Stimulated activated CD4-positive, alpha-beta T cell treated with anti-CD3 and anti-CD28 coated beads, Interleukin-4, amount 100 ng/mL, for 48 hours (primary cell): Measurements from ENCODE around the gene PERCC1.

ENCODE experiments used
- DNase-seq, 2 donors: peaks; one replicate each; pipeline ENCODE4 v3.0.0-alpha.2; 2020; ENCODE audit warnings: low read depth in 2 of 2

The PERCC1 gene

DNA sequence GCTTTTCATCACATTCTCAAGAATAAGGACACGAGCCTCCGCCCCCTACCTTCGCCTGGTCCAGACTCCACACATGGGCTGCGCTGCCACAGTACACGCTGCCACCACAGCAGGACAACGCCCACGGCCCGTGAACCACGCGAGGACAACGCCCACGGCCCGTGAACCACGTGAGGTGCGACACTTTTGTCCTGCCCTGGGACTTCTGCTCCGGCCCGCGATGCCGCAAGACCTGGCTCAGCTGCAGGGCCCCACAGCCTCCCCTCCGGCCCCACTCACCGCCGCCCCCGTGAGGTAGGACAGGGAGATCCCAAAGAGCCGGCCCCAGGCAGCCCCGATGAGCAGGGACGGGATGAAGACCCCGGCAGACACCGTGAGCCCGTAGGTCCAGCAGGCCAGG is 19.3 kb downstream of the PERCC1 start:
- DNase-seq, result no peak

DNA sequence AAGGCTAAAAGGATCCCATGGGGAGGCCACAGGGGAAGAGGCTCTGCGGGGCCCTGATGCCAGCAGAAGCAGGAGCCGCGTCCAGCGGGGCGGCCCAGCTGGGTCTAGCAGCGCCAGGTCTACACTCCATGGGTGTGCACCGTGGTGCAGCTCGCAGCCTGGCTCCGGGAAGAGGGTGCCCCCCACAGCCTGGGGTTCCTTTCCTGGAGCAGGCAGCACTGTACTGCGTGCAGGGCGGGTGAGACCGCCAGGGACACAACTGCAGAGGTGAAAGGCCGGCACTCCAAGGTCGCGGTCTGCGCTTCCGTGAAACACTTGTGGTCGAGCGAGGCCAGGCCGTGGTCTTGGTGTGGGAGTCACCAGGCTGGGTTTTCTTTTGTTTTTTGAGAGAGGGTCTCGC is 20.0 kb downstream of the PERCC1 start:
- no peak for DNase-seq

DNA sequence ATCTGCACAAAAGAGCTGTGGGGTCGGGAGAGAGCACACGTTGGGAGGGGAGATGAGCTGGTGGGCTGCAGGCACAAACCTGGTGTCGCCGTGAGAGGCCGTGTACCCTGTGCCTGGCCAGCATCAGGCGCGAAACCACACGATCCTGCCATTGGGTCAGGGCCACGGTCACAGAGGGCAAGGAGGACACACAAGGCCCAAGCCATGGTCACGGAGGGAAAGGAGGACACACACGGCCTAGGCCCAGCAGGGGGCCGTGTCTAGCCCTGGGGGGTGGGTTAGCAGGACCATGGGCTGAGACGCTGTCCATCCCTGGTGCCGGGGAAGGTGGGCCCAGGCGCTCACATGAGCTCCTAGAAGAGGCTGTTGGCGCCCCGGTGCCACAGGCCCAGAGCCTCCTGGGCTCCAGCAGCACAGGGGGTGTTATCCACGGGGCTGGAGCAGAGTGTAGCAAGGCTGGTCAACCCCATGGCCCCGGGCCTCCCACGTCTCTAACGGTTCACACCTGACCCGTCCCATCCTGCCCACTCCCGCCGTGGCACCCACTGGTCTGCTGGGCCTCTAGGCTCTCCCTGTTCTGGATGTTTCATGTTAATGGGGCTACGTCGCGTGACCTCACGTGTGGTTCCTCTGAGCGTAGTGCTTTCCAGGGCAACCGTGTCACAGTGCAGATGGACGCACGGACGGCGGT is 21.0 kb downstream of the PERCC1 start:
- DNase-seq, result no peak

DNA sequence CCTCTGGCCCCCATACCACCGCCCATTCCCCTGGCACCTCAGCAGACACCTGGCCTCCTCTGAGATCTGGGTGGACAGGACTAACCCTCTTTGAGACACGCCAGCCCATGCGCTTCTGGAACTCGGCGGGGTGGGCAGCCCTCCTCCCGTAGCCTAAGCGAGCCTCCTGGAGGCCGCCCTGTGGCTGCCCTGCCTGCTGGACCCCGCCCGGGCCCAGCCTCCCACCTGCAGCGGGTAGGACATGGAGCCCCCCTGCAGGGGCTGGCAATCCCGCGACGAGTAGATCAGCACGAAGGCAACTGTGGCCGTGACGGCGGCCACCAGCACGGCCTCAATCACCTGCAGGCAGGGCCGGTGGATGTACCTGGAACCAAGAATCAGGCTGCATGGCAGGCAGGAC is 21.7 kb downstream of the PERCC1 start:
- DNase-seq, result no peak

DNA sequence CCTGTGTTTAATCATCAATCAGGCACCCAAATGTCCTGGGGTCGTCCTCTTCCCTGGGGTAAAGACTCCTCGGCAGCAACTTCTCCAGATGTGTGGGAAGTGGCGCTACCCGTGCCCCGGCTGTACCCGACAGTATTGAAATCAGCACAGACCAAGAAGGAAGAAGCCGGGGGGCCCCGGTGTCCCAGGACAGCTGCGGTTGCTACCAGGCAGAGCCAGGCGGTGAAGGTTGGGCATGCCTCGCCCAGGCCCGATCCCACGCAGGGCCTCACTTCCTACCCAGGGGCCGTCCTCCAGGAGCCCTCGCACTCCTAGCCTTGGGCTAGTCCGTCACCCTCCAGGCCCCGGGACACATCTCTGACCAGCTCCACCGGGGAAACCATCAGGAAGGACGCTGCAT is 22.4 kb downstream of the PERCC1 start:
- DNase-seq, result no peak

DNA sequence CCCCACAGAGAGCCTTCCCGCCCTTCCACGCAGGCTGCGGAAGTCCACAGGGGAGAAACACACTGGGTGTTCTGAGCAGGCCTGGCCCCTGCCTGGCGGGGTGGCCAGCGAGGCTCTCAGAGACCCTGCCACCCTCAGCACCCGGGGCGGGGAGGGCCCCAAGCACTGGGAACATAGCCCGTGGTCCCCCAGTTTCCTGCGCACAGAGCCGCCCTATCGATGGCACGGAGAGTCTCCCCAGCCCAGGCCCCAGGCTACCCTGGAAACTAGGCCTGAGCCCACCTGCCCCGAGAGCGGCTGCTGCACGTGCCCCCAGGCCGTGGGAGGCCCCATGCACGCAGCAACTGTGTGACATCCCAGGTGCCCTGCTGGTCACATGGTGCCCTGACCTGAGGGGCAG is 23.7 kb downstream of the PERCC1 start:
- no peak for DNase-seq

DNA sequence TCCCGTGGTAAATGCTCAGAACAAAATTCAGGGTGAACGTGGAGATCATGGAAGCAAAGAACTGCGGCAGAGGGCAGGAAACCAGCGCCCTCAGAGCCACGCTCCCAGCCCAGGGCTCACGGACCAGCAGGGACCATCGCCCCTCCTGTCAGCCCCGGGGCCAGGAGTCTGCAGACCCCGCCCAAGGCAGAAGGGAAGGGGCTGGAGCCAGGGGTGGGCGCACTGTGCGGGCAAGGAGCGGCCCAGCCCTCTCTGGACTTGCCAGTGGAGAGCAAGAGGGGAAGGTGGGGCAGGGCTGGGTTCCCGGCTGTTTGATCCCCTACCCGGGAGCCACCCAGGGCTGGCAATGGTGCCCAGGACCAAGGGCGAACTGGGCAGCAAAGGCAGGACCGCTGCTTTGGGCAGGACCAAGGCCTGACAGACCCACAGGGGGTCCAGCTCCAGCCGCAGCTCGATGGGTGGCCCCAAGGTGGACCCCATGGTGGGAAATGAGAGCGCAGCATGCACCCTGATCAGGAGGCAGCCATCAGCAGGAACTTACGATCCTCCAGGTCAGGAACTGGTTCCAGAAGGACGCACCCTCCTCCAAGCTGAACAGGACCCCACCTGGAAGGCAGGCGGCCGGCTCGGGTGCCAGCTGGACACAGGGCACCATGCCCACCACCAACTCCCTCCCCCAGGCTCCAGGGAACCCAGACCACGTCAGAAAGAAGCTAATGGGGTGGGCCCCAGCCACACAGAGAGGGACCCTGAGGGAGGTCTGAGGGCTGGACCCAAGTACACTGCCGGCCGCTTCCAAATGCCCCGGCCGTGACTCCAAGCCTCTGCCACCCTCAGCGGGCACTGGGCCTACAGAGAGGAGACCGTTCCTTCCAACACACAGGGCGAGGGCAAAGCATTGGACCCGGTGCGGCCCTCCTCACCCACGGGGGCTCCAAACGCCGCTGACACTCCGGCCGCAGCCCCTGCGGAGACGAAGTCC is 24.6 kb downstream of the PERCC1 start:
- DNase-seq, result no peak

DNA sequence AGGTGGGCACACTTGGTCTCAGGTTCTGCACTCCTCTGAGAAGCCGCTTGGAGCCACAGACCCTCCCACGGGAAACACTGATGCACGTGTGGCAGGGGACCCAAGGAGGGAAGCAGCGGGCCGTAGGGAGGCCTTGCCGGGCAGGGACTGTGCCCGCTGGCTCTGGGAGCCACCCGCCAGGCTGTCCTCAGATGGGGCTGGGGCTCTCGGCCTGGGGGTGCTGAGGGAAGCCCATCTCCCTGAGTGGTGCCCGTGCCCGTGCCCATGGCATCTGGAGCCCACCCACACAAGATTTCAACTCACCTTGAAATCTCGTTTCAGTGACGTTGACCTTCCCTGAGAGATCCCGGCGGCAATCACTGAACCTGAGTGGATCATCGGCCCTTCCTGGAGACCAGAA is 26.1 kb downstream of the PERCC1 start:
- no peak for DNase-seq

DNA sequence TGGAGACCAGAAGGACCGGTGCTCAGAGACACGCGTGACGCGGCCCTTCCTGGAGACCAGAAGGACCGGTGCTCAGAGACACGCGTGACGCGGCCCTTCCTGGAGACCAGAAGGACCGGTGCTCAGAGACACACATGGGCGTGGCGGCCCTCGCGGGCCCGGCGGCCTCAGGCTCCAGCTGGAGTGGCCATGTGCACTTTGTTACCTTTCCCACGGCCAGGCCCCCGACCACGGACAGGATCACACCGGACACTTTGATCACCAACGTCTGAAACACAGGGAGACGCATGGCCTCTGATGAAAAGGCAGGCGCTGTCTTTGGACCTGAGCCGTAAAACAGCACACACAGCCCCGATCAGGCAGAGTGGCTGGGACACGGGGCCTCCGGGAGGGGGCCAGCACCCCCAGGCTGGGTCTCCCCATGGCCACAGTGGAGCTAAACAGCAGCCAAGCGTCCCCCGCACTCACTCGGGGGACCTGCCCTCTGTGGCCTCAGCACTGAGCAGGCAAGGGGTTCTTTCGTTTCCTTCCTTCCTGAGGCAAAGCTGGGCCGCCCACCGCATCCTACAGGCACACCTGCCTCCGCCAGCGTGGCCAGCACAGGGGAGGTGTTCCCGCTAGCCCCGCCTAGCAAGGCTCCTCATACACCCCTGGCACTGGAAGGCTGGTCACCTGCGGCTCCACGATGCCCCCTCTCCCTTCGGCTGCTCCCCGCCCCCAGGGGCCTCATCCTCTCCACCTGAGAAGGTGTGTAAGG is 26.8 kb downstream of the PERCC1 start:
- DNase-seq, result no peak

DNA sequence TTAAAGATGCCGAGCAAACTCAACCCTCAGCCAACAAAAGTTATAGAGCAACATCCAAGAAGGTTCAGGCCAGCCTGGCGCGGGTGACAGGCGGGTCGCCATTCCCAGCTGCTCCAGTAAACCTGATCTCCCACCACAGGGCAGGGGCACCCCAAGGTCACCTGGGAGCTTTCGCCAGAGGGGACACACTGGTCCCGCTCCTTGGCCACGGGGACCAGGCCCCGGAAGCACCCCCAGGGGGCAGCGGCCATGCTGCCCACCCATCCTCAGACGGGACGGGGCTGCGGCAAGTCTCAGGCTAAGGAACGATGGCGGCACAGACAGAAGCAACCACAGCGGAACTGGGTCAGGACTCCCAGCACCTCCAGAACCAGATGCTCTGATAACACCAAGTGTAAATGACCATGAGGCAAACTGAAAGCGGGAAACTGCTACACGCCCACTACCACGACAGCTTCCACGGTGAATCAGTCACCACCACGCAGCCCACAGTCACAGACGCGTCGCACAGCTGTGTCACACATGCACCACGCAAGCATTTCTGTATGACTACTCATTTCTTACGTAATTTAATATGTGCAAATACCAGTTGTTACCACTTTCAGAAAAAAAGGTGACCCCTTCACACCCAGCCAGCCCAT is 27.6 kb downstream of the PERCC1 start:
- DNase-seq, result peak in 1 of 2 donors; percentile 35

DNA sequence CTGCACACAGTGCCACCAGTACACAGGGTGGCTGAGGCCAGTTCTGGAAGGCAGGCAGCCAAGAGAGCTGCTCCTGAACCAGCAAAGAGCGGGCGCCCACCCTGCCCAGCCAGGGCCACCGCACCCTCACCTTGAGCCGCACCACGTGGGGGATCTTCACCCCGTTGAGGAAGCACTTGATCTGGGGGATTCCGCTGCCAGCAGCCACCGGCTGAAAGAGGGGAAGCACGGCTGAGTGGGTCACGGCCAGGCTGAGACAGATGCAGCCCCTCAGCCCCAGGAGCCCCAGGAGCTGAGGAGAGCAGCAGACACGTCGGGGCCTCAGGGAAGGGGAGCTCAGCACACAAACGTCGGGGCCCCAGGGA is 28.1 kb downstream of the PERCC1 start:
- DNase-seq, result no peak

DNA sequence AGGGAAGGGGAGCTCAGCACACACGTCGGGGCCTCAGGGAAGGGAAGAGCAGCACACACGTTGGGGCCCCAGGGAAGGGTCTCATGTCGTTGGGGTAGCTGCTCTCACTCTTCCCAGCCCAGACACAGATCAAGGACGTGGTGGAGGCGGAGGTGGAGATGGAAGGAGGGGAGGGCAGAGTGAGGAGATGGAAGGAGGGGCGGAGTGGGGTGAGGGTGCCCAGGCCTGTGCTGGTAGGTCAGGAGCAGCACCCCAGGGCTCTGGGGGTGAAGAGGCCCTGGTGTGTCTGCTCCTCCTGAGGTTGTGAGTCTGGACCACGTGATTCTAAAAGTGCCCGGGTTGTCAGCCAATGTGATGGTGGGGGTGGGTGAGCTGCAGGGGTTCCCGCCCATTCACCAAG is 29.1 kb downstream of the PERCC1 start:
- no peak for DNase-seq

DNA sequence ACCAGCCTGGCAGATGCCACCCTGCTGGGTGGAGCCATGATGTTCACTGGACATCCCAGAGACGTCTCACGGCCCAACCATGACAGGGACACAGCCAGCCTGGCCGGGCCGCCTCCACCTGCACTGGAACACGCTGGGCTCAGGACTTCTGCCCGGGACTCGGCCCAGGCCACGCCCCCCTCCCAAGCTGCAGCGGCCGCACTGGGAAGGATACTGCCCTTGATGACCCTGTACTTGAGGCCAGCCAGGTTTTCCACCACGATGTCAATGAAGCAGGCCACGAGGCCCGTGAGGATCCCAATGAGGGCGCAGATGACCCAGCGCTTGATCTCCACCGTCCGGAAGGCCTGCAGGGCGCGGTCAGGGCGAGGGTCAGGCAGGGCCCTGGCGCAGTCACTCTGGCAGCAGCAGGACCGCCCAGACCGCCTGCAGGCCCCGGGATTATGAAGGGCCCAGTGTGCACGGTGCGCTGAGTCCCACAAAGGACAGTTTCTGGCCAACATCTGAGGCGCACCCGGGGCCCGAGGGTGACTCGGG is 29.8 kb downstream of the PERCC1 start:
- DNase-seq, result no peak

DNA sequence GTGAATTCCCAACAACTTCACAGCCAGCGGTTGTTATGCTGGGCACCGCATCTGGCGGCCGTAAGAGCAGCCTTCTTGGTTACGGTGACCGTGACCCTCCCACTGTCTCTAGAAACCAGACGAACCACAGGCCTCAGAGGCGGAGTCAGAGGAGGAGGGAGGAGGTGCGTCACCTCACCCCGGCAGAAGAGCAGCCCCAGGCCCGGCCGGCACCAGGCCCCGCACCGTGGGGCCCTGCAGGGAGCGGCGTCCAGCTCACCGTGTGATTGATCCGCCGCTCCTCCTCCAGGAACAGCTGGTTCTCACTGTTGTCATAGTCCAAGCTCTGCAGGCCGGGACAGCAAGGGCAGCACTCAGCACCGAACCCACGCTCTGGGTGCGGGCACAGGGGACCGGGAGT is 30.3 kb downstream of the PERCC1 start:
- DNase-seq, result no peak

DNA sequence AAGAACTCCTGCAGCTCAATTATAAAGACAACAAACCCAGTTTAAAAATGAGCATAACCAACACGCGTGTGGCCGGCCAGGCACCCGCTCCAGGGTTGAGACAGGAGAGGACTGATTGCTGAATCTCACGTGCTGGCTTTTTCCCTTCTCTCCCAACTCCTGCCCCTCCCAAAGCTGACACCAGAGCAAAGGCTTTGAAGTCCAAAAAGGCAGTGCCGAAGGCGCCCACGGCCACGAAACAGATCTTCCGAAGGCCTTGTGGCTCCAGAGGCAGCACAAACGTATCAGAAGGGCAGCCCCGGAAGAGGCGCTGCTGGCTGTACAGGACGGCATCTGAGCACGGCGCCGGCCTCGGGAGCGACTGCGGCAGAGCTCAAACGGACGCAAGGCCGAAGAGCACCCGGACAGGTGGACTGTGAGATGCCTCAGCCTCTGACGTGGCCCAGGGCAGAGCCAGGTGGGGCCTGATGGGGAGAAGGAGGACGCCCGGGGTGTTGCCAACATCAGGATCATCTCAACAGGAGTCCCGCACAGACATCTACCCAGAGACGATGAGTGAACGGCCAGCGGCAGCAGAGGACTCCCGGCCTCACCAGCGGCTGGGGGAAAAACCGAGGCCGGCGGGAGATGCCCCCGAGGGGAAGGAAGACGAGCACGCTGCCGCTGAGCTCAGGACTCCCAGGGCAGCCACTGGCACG is 33.5 kb downstream of the PERCC1 start:
- no peak for DNase-seq

DNA sequence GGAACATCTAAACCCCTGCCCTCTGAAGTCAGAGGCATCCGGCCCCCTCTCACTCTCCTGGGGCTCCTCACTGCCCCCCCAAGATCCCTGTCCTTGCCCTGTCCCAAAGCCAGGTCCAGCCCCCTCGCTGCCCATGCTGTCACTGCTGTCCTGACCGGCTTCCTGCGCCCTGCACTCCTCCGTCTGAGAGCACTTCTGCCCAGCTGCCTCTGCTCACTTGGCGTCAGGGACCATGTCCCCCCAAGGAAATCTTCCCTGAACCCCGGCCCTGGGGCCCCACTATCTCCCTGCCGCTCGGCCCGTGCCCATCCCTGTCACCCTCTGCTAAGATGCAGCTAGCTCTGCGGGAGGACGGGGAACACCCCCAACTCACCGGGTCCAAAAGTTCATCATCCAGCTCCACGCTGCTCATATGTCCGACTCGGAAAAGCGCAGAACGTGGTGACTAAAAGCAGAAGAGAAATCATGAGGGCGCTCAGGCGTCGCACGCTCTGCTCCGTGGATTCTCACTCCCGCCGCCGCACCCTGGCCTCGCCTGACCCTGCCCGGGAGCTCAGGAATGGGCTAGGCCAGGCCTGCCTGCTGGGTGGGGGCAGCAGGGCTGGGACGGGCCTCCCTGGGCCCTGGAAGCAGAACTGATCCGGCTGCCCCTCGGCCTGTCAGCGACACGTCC is 34.2 kb downstream of the PERCC1 start:
- DNase-seq, result no peak

DNA sequence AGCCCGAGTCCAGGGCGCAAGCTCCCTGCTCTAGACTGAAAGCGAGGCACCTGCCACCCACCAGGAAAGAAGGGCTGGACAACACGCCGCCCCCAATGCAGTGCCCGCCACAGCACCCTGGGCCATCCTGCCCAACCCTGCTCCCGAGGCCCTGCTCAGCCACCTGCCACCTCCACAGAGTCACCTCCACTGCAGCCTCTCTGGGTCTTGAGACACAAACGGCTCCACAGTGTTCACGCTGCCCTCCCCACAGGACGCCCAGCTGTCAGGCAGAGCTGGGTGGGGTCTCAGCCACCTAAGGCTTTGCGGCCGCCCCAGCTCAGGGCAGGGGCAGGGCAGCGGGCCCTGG is 34.7 kb downstream of the PERCC1 start:
- no peak for DNase-seq

DNA sequence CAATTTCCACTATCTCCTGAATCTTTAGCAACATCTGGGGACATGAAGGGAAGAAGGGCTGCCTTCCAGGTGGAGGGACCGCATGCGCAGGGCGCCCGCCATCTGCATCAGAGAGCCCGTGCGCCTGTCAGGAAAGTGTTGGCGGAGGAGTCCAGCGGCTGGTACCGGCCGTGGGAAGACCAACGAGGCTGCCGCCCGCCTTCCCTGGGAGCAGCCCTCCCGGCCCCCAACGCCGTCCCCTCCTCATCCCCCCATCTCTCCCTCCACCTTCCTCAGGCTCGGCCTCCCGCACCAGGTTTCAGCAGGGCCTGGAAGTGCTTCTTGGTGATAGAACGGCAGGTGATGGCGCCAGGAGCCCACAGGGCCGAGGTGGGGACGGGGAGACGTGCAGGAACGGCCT is 35.2 kb downstream of the PERCC1 start:
- no peak for DNase-seq

DNA sequence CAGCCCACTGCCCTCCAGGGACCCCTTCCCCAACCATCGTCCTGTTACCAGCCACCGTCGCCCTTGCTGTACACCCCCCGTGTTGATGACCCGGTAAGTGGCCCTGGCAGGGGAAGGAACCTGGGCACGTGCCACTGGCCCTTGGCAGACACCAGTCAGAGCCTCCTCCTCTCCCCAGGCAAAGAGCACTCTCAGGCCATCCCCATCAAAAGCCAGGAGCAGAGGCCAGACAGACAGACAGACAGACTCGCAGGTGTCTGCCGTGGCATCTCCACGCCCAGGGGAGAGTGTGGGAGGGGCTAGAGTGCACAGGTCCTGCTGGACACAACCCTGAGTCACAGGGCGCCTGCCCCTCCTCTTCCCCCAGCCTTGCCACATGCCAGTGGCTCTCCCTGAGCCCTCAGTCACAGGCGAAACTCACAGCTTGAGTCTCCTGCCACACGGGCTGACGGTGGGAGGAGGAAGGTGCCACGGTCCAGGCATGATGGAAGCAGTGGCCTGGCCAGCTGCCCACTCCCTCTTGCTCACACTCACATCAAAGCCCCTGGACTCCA is 36.2 kb downstream of the PERCC1 start:
- DNase-seq, result no peak

DNA sequence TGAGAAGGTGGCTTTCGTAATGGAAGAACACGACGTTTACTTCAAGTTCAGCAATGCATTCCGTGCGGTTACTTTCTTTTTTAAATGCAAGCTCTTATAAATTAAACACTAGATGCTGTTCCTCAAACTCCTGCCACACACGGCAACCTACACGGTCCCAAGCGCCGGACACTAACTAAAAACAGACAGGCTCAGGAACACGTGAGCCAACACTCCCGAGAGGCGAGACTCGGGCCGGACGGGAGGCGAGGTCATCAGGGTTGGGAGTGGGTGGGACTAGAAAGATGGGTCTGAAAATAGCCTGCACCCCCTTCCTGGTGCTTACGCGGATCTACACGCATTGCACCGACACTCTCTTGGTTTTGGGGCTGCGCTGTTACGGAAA is 37.5 kb downstream of the PERCC1 start:
- no peak for DNase-seq
